HuH-7 (cell line): ENCODE measurements around the gene OPN5.
A peak's percentile ranks its signal among the peaks of the same experiment; 100 is the strongest.
"Not testable (repeated sequence)": the region's sequence is repeated elsewhere in the genome, so short reads cannot be mapped to it uniquely, and the experiment has no call there.

ENCODE experiments used
- DNase-seq: peaks from one replicate; pipeline ENCODE4 v3.0.0; 2011; ENCODE audit warnings: low spot score

The OPN5 gene

GRCh38 chr6:47781732-47782131 is at the start of gene OPN5:
Gene OPN5 (plus strand): TSS chr6:47782032. CDS start chr6:47782067, 35 bp downstream.
- no peak for DNase-seq

GRCh38 chr6:47733879-47734558 is 47.8 kb upstream of the OPN5 start:
- DNase-seq: peak; percentile 12

GRCh38 chr6:47734831-47735481 is 46.9 kb upstream of the OPN5 start:
- DNase-seq: no peak

GRCh38 chr6:47736083-47736700 is 45.6 kb upstream of the OPN5 start:
- no peak for DNase-seq

- DNase-seq: no peak
Observed at GRCh38 chr6:47737406-47737805, 44.4 kb upstream of the OPN5 start.

GRCh38 chr6:47740714-47741113 is 41.1 kb upstream of the OPN5 start:
- no peak for DNase-seq

GRCh38 chr6:47741807-47742206 is 40.0 kb upstream of the OPN5 start:
- no peak for DNase-seq

- DNase-seq: no peak
Observed at GRCh38 chr6:47743744-47744143, 38.1 kb upstream of the OPN5 start.

GRCh38 chr6:47745269-47745668 is 36.6 kb upstream of the OPN5 start:
- not testable (repeated sequence) for DNase-seq

- DNase-seq: no peak
Observed at GRCh38 chr6:47749757-47750156, 32.1 kb upstream of the OPN5 start.

- peak; percentile 7 for DNase-seq
Observed at GRCh38 chr6:47752801-47753200, 29.0 kb upstream of the OPN5 start.

- no peak for DNase-seq
Observed at GRCh38 chr6:47759364-47759763, 22.5 kb upstream of the OPN5 start.

GRCh38 chr6:47762502-47762901 is 19.3 kb upstream of the OPN5 start:
- DNase-seq: no peak

- no peak for DNase-seq
Observed at GRCh38 chr6:47766445-47766844, 15.4 kb upstream of the OPN5 start.

- no peak for DNase-seq
Observed at GRCh38 chr6:47767102-47767501, 14.7 kb upstream of the OPN5 start.

- DNase-seq: no peak
Observed at GRCh38 chr6:47769982-47770381, 11.8 kb upstream of the OPN5 start.

- no peak for DNase-seq
Observed at GRCh38 chr6:47772359-47772758, 9.5 kb upstream of the OPN5 start.

- DNase-seq: no peak
Observed at GRCh38 chr6:47773005-47773404, 8.8 kb upstream of the OPN5 start.

GRCh38 chr6:47780510-47781356 is 1.1 kb upstream of the OPN5 start:
- peak; percentile 21 for DNase-seq

- DNase-seq: no peak
Observed at GRCh38 chr6:47785182-47785581, 3.4 kb downstream of the OPN5 start.

GRCh38 chr6:47787620-47788497 is 6.0 kb downstream of the OPN5 start:
- peak; percentile 30 for DNase-seq

- DNase-seq: no peak
Observed at GRCh38 chr6:47788498-47788884, 6.7 kb downstream of the OPN5 start.
